ENCODE results near the gene SLC23A2.

The SLC23A2 gene

GRCh38 chr20:4836473-4836872 is 164.8 kb downstream of the SLC23A2 start:
- DNase-seq, result no peak

DNA sequence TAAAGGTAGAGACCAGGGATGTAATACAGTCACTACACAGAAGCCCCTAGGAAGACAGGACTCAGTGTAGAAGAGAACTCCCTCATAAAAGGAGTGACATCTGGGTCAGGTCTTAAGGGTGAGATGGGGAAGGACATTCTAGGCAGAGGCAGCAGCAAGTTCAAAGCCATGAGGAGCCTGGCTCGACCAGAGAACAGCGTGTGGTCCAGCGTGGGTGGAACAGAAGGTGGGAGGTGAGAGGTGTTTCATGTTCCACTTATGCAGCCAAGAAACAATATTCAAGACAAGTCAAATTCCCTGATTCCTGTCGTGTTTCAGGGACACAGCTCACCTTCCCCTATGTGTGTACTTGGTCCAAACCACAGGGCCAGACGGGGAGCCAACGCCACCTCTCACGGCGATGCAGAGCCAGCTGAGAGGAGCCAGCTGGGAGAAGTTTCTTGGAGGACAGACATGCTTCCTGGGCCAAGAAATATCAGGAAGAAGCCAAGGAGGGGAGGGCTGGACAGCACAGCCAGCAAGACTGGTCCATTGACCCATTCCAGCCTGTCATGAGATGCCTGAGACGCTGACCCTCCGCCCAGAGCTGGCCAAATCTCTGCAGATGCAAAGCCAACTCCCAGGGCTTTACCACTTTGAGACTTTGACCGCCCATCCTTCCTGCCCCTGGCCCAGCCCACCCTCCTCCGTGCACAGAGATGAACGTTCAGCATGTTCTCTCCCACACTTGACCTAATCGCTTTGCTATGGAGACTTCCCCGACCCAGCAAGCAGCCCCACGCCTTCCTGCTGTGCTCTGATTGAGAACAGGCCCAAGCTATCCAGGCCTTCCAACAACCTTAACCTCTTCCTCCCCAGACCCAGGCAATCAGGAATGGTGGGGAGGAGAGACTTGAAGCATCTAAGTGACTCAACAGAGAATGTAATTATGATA is 165.8 kb downstream of the SLC23A2 start:
- DNase-seq, result no peak

GRCh38 chr20:4833074-4833728 is 168.1 kb downstream of the SLC23A2 start:
- DNase-seq, result no peak

DNA sequence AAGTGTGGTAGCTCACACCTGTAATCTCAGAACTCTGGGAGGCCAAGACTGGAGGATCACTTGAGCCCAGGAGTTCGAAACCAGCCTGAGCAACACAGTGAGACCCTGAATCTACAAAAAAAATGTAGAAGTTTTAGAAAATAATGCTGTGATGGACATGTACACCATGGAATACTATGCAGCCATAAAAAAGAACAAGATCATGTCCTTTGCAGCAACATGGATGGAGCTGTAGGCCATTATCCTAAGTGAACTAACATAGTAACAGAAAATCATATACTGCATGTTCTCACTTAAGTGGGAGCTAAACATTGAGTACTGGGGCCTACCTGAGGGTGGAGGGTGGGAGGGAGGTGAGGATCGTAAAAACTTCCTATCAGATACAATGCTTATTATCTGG is 168.8 kb downstream of the SLC23A2 start:
- no peak for DNase-seq

DNA sequence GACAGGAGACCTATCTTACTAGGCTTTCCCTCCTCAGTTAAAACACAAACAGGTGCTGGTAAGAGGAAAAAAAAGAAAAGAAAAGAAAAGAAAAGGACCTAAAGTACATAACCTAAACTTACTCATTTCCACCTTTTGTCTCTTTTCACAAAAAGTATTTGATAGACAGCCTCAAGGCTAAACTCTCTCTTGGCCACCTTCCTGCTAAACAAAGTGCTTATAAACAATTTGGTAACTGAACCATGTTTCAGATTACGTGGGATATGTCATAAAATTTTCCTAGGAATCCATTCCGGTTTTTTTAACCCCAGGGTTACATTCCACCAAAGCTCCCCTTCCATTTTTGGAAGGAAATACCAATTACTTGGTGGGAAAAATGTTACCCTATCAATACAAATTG is 170.6 kb downstream of the SLC23A2 start:
- no peak for DNase-seq

DNA sequence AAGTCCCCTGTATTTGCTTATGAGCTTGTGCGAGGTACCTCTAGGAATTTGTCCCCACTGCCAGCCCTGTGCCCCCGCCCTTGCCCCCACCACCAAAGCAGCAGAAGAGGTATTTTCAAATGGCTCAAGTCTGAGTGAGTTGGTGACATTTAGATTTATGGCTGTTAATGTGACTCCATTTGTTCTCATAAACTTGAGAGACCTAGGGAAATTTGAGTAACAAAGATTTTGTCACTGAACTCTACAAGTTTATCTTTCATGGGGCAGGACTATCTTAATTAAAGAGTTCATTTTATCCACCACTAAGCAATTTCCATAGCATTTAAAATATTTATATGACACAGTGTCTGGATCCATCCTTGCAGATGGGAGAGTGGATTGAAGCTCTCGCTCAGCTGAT is 171.1 kb downstream of the SLC23A2 start:
- DNase-seq, result no peak

DNA sequence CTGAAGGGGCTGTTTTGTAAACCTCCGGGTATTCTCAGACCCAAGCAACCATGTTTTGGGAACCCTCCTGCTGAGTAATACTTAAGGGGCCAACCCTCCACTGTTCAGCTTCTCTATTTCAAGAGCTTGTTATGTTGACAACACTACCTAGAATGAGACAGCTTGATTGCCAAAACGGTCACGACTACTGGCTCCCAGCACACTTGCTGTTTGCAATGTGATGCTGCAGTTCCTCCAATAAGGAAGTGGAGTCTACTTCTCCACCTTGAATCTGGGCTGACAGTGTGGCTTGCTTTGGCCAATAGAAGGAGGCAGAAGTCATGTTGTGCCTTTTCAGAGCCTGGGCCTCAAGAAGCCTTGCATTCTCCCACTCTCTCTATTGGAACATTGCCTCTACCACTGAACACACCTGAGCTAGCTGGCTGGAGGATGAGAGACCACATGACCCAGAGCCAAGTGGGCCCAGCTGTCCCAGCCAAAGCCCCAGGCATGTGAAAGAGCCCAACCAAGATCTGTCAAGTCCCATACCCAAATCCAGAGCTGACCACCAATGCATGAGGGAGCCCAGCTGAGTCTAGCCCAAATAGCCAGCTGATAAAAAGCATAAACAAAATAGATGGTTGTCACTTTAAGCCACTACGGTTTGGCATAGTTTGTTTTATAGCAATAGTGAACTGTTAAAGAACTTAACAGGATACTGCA is 171.6 kb downstream of the SLC23A2 start:
- DNase-seq, result no peak

DNA sequence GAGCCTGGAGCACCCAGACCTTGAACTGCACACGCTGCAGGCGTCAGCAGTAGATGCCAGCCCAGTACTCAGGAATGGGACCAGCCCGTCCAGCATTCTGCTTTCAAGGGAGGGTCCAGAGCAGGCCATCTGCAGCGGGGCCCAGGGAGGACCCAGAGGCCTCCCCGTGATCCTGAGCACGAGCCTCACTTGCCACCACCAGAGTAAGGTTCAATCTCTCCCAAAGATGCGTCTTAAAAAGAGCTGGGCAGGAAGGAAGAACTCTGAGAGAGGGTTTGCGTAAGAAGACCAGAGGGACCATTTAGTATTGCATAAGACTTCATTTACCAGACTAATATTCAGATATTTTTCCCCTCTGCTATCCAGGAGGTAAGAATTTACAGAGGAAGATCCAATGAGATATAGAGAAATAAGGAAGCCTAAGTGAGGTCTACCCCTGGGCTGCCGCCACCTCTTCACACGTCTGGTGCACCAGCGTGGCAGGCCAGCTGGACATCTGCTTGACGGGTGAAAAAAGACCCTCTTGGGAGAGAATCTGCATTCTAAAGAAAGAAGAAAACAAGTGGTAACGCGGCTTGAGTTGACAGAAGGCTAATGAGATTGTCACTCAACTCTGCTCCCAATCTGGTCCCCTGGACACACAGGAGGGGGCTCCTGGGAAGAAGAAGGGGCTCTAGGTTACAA is 172.3 kb downstream of the SLC23A2 start:
- no peak for DNase-seq

GRCh38 chr20:4821590-4821989 is 179.7 kb downstream of the SLC23A2 start:
- no peak for DNase-seq

GRCh38 chr20:4820806-4821518 is 180.3 kb downstream of the SLC23A2 start:
- DNase-seq, result no peak

GRCh38 chr20:4819901-4820300 is 181.4 kb downstream of the SLC23A2 start:
- no peak for DNase-seq

DNA sequence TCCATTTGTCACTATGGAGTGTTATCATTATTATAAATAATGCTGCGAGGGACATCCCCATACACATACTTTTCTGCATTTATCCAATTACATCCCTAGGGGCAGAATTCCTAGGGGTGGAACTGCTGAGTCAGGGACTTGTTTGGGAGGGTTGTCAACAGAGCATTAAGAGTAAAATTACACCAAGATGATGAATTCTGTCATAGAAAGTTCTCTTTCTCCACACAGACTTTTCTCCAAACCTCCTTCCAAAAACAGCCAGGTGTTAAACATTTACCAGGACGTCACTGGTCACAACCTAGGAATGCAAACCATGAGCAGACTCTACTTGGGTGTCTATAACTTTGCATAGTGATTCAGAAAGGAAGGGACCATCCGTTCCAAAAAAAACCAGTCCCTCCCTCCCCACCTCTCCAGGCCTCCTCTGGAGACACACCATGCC is 184.1 kb downstream of the SLC23A2 start:
- DNase-seq, result no peak

GRCh38 chr20:4815628-4816027 is 185.7 kb downstream of the SLC23A2 start:
- DNase-seq, result no peak

GRCh38 chr20:4814696-4815252 is 186.5 kb downstream of the SLC23A2 start:
- peak; percentile 75 for DNase-seq

- peak; percentile 93 for DNase-seq
Measured at GRCh38 chr20:4813863-4814695, 187.2 kb downstream of the SLC23A2 start.

DNA sequence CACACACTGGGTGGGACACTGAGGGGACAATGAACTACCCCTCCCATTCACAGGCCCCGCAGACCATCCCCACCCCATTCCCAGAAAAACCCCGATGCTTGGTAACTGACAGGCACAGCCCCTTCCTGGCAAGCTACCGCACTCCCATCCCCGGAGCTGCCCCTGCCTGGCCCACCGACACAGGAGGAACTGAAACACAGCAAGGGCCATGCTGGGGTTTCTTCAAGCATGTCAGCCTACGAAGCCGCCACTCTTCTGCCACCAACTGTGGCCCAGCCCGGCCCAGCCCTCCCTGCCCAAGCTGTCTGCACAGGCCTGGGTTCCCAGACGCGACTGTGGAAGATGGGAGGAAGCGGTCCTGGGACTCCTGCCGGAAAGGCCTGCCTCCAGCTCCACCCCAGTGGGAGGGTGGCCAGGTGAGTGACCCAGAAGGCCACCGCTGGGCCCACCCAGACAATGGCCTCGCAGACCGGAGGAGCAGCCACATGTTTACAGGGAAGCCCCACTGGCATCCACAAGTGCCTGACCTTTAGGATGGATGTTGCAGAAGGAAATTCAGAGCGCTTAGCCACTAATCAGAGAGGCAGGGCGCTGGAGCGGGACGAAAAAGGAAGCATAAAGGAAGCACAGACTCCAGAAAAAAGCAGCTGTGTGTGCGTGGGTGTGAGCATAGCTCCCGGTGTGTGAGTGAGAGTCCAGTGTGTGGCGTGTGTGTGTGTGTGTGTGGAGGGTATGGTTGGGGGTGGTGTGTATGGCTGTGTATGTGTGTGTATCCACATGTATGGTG is 188.0 kb downstream of the SLC23A2 start:
- DNase-seq, result peak; percentile 37

DNA sequence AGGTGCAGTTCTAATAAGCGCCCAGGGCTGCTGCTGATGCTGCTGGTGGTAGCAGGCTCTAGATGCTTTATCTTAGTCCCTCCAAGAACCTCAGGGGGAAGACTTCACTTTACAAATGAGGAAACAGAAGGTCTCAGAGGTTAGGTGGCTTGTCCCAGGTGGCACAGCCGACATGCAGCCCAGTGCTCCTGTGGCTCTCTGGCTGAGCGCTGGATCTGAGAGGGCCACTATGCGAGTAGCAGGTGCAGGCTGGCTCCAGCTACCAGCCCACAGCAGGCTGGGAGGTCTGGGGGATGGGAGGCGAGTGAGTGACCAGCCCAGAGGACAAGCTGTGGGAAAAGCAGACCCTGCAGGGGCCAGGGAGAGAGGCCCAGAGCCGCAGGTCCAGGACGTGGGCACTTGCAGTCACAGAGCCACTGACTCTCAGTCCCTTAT is 188.7 kb downstream of the SLC23A2 start:
- DNase-seq, result peak; percentile 23

DNA sequence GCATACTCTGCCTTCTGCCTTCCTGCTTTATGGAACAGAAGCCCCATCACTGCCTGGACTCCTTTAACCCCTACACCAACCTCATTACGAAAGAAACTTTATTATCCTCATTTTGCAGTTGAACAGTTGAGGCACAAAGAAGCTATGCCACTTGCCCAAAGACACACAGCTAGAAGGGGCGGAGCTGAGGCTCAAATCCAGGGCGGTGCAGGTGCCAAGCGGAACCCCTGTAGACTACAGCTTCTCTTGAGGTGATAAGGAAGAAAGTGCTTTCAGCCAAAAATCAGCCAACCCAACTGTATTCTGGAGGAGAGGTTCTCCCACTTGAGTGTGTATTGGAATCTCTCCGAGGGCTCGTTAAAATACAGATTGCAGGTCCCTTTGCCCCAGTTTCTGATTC is 189.1 kb downstream of the SLC23A2 start:
- DNase-seq, result peak; percentile 47

DNA sequence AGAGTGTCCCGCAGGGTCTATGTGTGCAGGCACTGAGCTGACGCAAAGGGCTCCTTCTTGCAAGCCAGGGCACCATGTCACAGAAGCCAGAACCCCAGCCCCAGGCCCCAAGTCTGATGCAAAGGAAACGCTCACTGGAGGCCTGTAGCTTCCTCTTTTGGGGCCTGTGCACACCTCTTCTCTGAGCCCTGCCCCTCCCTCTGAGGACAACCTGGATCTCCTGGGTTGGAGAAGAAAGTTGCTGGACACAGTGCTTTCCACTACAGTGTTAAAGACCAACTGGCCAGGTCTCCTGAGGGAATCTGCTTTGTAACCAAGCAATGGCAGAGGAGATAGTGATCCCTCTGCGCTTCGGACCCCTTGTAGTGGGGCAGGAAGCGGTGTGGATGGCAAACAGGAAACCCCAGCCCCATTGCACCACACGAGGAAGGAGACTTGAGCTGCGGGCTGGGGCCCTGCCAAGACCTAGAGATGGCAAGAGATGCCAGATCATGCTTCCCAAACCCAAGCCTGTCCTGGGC is 189.6 kb downstream of the SLC23A2 start:
- peak; percentile 75 for DNase-seq

- no peak for DNase-seq
Measured at GRCh38 chr20:4811257-4811656, 190.1 kb downstream of the SLC23A2 start.

All from activated CD4-positive, alpha-beta T cell treated with anti-CD3 and anti-CD28 coated beads, Interleukin-2, amount 50 U/mL, for 16 hours (primary cell).